CD4-positive, alpha-beta T cell treated with Interleukin-6 for 4 hours (primary cell): Measurements from ENCODE around the gene FOXB2.
"Not testable (repeated sequence)": the region's sequence is repeated elsewhere in the genome, so short reads cannot be mapped to it uniquely, and the experiment has no call there.

ENCODE experiments used
- DNase-seq: peaks from one replicate; pipeline ENCODE4 v3.0.0-alpha.2; 2020; ENCODE audit warnings: mixed read lengths

The FOXB2 gene

DNA sequence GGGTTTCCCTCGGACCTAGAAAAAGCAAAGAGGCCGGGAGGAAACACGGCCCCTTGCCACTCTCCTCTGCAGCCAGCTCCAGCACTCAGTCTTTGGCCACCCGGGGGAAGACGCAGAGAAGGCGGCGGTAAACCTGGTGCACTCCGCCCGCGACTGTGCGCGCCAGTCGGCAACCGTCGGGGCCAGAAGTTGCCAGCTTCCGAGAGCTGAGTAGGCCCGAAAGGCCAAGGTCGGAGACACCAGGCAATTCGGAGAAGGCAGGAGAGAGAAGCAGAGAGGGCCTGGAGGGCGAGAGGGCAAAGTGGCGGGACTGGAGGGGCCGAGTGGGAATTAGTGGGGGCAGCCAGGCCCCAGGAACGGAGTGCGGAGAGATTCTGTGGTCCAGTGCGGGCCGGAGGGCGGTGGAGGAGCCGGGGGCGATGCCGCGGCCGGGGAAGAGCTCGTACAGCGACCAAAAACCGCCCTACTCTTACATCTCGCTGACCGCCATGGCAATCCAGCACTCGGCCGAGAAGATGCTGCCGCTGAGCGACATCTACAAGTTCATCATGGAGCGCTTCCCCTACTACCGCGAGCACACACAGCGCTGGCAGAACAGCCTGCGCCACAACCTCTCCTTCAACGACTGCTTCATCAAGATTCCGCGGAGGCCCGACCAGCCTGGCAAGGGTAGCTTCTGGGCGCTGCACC, at the start of gene FOXB2:
TSS of gene FOXB2 (plus strand) at position 420 of the 690 bp plus-strand sequence. CDS start at position 420, 0 bp downstream.
- no peak for DNase-seq

DNA sequence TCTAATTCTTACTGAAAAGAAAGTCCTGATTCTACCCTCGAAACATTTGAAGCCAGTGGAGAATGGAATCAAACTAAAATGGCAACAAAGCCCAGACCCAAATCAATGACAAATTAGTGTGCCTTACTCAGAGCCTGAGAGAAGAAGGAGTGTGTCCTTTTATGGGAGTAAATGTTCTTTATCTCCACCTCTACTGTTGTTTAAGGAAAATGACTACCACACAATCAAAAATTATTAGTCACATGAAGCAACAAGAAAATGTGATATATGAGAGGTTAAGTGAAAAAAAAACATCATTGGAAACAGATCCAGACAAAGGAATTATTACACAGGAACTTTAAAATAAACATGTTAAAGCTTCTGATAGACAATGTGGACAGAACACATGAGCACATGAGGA, 49.7 kb upstream of the FOXB2 start:
- DNase-seq = no peak

DNA sequence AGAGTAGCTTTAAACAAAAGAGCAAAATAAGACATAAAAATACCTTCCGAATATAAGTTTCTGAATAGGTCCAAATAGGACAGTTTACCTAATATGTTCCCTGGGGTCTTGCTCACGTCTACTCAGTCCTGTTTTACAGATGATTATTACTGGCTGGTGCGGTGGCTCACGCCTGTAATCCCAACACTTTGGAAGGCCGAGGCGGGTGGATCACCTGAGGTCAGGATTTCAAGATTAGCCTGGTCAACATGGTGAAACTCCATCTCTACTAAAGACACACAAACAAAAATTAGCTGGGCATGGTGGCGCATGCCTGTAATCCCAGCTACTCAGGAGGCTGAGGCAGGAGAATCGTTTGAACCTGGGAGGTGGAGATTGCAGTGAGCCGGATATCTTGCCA, 40.6 kb upstream of the FOXB2 start:
- DNase-seq = not testable (repeated sequence)

DNA sequence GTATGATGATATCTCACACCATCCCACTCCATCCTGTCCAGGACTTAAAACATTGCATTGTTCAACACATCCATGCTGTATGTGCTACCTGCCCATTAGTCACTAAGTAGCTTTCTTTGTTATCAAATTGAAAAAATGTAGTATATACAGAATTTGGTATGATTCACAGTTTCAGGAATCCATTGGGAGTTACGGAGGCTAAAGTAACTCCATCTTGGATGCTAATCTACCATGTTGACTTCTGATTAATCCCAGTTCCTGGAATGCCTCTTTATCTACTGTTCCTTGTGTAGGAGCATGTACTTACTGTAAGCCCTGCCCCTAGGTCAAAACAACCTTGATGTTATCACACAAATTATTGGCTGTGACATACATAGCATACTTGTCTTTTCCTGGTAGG, 38.9 kb upstream of the FOXB2 start:
- DNase-seq = no peak

DNA sequence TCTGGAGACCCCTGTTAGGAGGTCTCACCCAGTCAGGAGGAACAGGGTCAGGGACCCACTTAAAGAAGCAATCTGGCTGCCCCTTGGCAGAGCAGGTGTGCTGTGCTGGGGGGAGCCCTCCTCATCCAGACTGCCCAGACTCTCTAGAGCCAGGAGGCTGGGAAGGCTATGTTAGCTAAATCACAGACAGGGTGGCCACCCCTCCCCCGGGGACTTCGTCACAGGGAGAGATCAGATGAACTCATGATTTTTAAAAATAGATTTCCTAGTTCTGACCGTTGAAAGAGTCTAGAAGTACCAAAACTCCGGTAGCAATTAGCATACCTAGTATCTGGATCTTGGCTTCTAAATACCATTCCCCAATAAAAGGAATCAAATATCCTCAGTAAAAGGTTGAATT, 35.0 kb upstream of the FOXB2 start:
- no peak for DNase-seq

DNA sequence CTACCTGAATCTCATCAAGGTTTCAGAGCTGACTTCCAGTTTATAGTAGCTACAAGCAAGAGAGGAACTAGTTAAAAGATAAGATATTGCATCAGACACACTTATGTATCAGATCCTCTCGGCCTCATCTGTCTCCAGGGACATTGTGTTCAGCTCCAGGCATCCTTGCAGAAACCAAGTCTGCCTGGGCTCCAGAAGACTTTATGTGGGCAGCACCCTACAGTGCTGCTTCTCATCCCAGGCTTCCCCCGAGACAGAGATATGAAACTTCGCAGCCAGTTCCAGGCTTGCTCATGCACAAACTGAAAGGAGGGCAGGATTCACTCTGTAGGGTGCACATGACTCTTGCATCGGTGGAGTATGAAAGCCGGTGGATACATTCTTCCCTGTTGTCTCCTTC, 33.9 kb upstream of the FOXB2 start:
- DNase-seq = no peak

DNA sequence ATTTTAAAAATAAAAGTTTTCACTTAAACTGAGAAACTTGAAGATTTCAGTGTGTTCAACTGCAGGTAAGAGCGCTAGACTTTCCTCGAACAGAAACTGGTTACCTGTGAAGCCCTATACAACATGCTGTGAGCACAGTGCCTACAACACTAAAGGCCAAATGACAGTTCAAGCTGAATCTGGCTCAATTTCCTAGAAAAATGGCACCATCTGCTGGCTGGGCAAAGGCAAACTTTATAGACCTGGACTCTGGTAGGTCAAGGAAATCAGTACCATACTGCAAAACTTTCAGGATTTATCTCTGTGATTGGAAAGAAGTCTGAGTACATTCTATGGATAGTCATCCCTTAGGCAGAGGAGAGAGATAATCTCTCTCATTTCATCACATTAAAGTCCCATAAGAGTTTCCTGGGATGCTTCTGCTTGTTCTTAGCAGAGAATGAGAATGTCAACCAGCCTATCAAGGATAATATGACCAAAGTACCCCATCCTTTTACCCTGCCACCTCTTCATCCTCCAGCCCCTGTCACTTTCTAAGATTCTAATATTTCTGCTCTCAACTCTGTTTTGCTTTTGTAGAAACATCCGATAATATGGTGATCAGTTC, 31.8 kb upstream of the FOXB2 start:
- no peak for DNase-seq

DNA sequence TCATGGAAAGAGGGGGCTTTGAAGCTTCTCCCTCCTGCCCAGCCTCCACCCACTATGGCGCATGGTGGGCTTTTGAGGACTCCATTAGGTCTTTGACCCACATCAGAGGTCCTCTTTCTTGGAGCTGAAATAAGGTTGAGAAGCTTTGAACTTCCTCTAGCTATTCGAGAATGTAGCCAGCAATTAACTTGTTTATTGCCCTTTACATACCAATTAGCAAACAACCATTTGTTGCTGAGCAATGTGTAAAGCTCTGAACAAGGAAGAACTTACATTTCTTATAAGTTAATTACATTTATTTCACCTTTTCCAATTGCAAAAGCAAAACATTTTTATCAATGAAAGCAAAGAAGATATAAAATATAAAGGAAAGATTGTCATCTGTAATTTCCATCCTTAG, 30.5 kb upstream of the FOXB2 start:
- no peak for DNase-seq

DNA sequence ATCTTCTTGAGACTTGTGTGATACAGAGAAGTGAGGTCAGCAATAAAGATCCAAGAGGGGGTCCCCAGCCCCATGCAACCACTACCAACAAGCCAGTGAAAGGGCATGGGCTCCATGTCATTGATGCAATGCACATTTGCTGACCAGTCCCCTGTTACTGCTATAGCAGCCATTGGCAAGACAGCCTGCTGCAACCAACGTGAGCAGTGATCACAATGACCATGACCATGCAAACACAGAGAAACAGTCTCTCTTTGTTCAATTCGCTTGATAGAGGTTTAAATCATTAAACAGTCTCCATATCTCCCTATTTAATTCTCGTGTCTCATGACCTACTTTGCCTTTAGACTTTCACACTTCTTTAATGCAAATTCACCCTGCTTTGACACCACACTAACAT, 30.0 kb upstream of the FOXB2 start:
- no peak for DNase-seq

DNA sequence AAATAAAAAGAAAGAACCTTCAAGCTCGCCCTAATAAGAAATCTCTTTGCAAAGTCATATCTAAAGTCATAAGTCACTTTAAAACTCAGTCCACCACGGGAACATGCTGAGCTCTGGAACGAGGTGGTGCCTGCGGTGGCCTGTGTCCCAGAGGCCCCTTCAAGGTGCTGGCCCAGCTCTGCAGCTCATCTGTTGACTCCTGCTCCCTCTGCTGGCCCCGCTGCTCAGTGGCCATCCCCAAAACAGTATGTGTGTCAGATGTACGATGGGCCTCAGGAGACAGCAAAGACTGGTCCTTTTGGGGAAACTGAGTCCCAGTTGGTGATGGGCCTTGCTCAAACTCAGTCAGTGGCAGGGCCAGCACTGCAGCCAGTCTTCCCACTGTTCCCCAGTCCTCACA, 22.8 kb upstream of the FOXB2 start:
- no peak for DNase-seq

DNA sequence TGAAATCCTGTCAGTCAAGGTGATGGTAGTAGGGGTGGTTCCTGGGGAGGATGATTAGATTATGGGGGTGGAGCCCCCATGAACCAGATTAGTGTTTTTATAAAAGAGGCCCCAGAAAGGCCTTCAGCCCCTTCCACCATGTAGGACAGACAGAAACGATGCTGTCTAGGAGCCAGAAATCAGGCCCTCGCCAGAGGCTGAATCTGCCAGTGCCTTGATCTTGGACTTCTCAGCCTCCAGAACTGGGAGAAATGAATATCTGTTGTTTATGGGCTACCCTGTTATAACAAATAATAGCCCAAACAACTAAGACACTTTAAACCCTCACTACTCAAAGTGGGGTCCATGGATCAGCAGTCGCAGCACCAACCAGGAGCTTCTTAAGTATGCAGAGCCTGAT, 20.2 kb upstream of the FOXB2 start:
- DNase-seq = no peak

DNA sequence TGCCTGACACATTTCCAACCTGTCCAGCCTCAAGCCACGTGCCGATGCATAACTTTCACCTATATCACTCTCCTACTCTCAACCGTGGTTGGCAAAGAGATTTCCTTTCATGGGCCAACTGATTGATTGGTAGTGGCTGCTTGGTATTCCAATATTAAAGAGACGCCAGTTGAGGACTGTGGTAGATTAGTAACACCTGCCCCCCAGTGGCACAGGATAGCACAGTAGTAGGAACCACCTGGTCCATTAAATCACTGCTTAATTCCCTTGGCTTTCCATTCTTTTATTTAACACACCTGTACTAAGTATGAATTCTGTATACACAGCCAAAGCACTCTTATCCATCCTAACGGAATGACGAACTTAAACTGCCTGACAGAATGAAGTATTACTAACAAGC, 19.1 kb upstream of the FOXB2 start:
- no peak for DNase-seq

DNA sequence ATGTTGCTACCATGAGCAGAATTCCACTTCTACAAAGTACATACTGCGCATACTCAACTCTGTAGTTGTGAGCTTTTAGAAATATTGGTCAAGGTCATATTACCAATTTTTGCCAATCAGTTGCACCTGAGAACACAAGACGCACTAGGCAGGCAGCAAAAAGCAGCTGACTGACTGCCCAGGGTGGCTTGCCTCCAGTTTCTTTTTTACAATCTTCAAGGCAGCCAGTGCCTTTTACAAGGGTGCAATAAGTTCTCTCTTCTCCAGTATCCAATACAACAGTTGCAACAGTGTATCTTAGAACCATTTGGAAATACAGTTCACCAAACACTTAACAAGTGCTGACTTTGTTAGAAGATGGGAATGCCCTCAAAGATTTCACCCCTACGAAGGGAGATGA, 16.1 kb upstream of the FOXB2 start:
- no peak for DNase-seq

DNA sequence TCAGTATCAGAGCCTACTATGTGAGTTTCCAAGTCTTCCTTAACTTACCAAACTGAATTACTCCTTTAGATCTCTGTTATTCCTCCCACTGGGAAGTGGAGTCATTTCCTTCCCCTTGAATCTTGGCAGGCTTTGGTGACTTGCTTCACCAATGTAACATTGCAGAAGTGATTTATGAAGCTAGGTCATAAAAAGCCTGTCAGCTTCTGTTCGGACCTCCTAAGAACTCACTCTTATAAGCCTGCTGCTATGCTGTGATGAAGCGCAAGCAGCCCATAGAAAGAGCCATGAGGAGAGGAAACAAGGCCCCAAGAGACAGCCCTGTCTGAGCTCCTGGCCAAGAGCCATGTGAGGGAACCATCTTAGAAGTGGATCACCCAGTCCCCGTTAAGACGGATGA, 14.2 kb upstream of the FOXB2 start:
- no peak for DNase-seq

DNA sequence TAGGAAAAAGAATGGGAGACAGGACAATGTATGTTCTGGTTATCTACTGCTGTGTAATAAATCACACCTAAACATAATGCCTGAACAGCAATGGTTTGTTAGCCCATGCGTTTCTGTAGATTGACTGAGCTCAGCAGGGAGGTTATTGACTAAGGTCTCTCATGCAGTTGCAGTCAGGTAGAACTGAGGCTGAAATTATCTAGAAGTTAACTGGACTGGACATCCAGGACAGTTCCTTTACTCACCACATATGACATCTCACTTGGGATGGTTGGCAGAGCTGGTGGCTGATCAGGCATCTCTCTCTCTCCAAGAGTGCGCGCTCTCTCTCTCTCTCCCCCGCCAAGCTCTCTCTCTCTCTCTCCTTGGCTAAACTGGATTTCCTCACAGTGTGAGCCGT, 8.9 kb upstream of the FOXB2 start:
- no peak for DNase-seq

DNA sequence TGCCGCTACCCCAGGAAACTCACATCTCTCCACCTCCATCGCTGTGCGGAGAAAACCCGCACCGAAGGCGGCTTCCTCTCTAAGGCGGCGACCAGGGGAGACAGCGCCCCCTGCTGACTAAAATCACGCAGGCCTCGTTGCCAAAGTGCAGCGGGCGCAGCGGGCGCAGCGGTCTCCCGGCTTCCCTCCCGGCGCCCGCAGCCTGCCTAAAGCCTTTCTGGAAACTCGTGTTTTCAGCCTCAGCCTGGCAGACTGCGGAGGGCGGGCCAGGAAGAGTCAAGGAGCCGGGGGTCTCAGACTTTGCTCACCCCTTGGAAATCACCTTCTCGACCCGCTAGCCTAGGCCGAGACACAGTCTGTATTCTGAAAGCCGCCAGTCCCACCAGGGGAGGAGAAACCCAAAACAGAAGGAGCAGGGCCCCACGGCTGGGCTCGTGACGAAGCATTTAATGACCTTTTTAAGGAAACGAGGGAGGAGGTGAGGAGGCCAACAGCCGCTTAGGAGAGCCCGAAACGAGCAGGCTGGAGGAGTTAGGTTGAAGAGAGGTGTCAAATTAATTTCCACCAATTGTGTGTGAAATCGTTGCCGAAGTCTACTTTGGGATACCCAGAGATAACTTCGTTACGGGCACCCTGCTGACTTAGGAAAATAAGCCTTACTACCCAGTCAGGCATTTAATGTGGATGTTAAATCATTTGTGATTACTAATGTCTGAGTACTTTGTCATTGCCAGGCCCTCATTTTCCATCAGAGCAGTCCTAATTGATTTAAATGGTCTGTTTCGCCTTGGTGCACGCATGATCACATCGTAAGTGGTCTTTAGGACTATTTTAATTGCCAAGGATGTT, 7.3 kb upstream of the FOXB2 start:
- DNase-seq = peak; percentile 50

DNA sequence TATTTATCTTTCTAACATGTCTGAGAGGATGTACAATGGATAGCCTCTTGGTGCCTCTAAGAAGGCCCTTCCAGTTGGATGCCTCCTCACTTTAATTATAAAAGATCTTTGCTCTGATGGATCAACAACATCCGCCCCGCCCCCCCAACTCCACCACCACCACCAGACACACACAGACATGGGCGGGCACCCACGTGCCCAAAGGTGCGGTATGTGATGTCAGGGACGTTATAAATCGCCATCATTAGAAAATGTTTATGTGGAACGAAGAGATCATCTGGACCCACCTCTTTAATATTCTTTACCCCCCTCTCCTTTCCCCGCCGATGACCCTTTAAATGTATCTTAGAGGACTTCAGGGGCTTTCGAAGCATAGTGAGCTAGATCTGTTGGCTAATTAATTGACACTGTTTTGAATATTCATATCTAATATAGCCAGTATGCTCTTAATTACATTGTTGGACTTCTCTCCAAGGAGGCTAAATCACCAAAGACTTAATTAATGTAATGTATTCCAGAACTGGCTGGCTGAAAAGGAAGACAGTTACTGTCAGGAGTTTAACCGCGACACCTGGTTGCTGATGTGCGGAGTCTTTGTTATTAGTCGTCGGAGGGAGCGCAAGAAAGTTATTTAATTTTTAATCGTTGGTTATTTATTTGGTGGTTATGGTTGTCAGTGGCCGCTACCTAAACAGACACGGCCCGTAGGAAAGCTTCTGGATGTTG, 6.1 kb upstream of the FOXB2 start:
- DNase-seq = no peak

DNA sequence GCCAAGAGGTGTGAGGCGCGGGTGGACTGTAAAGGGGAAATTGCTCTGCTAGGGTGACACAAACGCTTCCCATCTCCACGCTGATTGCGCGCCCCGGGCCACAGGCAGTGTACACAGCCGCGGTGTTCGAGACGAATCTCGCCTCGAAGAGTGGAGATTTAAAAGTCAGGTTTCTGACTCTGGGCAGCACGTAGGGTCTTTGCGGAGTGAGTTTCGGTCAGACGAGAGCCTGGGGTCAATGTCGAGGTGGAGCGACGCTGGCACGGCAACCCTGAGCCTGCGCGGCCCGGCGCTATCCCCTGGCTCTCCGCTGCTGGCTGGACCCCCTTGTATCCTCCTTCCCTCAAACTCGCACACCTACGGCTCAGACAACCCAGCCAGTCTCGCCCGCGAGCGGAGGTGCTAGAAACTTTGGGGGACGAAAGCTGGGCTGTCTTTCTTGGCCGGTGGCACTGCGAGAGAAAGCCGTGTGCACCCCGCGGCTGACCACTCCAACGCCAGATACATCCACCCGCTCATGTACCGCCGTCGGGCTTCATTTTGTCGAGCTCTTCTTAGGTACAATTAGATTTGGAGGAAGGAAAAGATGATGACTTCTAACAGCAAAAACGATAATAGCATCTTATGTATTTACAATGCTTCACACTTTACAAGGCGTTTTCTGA, 5.4 kb upstream of the FOXB2 start:
- DNase-seq = no peak

DNA sequence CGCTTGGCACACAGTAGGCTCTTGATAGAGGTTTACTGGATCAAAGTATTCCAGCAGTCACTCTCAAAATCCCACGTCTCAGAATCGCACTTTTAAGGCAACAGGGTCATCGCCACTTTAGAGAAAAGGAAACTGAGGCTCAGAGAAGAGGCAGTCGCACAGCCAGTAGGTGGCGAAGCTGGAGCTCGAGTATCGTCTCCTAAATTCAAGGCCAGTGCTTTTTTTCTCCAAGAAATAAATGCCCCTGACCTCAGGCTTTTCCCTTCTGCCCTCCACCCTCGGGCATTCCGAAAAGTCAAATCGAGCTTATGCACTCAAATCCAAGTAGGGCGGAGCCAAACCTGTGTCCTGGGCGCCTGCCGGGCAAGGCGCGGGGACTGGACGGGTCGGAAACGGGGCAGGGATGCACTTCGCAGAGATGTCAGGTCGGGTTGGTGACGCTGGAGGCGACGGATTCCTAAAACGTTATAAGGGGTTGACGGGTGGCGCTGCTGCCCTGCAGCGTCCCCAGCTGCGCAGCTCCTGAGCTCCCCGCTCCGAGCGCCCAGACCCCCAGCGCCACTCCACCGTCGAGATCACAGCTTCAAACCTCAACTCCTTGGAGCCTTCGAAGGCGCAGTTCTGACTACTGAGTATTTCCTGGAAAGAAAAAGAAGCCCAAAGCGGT, 4.7 kb upstream of the FOXB2 start:
- no peak for DNase-seq

DNA sequence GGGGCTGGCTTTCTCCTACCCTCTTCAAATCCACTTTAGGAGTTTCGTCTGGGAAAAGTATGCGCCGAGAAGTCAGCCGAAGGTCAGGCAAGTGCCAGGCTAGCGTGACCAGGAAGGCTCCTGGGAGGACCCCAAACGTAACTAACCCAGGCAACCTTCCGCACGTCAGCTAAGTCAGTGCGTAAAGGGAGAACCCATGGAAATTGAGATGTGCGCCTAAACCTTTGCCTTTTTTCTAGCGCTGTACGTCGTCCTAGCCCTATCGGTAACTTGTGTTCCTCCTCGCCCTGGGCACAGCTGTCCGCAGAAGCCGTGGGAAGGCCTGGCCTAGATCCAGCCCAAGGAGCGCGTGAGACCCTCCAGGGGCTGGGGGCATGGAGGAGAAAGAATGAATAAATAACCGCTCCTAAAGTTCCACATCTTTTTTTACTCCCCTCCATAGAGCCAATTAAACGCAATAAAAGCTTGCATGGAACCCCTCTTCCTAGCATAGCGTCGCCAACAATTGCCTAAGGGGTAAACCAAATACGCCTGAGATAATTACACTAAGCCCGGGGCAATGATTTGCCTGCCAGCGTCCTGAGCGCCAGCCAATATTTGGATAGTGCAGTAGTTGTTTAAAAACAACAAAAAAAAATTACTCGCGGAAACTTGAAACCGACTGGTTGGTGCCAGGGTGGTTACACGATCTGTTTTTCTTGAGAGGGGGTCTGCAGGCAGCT, 4.0 kb upstream of the FOXB2 start:
- DNase-seq = no peak

DNA sequence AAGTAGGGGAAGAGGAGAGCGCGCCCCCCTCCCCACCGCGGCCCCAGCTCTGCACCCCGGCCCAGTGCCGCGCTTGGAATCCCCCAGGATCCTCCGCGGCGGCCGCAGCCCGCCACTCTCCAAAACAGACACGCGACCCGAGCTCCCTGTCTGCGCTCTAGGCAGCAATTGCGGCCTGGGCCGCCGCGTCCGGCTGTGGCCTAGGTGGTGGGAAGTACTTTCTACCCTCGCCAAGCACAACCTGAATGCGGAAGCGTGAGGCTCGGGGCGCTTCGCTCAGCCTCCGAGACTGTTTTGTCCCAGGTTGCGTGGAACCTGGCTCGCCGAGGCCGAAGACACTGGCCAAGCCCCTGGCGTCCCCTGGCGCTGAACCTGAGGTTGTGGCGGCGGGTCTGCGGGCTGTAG, 3.3 kb upstream of the FOXB2 start:
- no peak for DNase-seq
